Spleen (tissue), 11 donors: ENCODE data around the gene SIM1. TPM values are rescaled to one million over a fixed set of nuclear protein-coding genes. Genes with fewer than 3 reads are reported as not detected.

Source experiments
- DNase-seq: peaks from one replicate; pipeline ENCODE4 v3.0.0-alpha.2; 2020
- H3K27ac ChIP-seq, 8 donors: fragments of 200-600 bp; sonication (generic) in 7 of 8; 1 replicate in 4 of 8; 2 replicates in 4 of 8; pipeline versions ENCODE4 v1.5.0 to v1.8.0; 2016 to 2021; ENCODE audit warnings: inconsistent platforms in 4 of 8, mild to moderate bottlenecking in 4 of 8, moderate library complexity in 1 of 8
- H3K27me3 ChIP-seq, 7 donors: fragments of 200-600 bp; sonication (generic) in 6 of 7; replicated peaks in 1 of 7; 1 replicate in 4 of 7; 2 replicates in 3 of 7; pipeline versions ENCODE4 v1.5.0 to v1.8.0; 2016 to 2021; ENCODE audit warnings: inconsistent platforms in 3 of 7, mild to moderate bottlenecking in 1 of 7
- H3K36me3 ChIP-seq, 6 donors: fragments of 200-600 bp; sonication (generic) in 5 of 6; 1 replicate in 4 of 6; 2 replicates in 2 of 6; pipeline versions ENCODE4 v1.5.0 to v1.8.0; 2016 to 2021; ENCODE audit warnings: inconsistent platforms in 2 of 6
- H3K4me1 ChIP-seq, 6 donors: fragments of 200-600 bp; sonication (generic) in 5 of 6; 1 replicate in 3 of 6; 2 replicates in 3 of 6; pipeline versions ENCODE4 v1.5.0 to v1.8.0; 2016 to 2021; ENCODE audit warnings: inconsistent platforms in 3 of 6
- H3K4me3 ChIP-seq, 8 donors: fragments of 200-600 bp; sonication (generic) in 7 of 8; 1 replicate in 4 of 8; 2 replicates in 4 of 8; pipeline versions ENCODE4 v1.5.0 to v1.8.0; 2016 to 2021; ENCODE audit warnings: inconsistent platforms in 4 of 8, mild to moderate bottlenecking in 4 of 8, moderate library complexity in 2 of 8
- H3K9me3 ChIP-seq, 8 donors: fragments of 200-600 bp; sonication (generic) in 7 of 8; 1 replicate in 4 of 8; 2 replicates in 4 of 8; pipeline versions ENCODE4 v1.5.0 to v1.8.0; 2016 to 2021; ENCODE audit warnings: inconsistent platforms in 4 of 8
- CTCF ChIP-seq, 11 experiments: fragments of 200-600 bp in 7 of 11; fragments of 450-650 bp in 4 of 11; sonication (generic) in 4 of 11; IDR thresholded peaks in 8 of 11; conservative IDR thresholded peaks in 3 of 11; 1 replicate in 7 of 11; 2 replicates in 4 of 11; pipeline versions ENCODE4 v1.4.0 to v1.8.0; 2016 to 2021; ENCODE audit warnings: antibody characterized with exemption in 11 of 11, inconsistent platforms in 4 of 11, mild to moderate bottlenecking in 1 of 11
- POLR2A ChIP-seq, 3 donors: fragments of 450-650 bp; IDR thresholded peaks; one replicate each; pipeline ENCODE4 v1.5.1; 2017; ENCODE audit warnings: antibody characterized with exemption in 3 of 3, mild to moderate bottlenecking in 1 of 3
- POLR2AphosphoS5 ChIP-seq, 3 donors: sonication (generic); formaldehyde crosslinking; IDR thresholded peaks; one replicate each; pipeline ENCODE4 v1.5.1; 2017; ENCODE audit warnings: antibody characterized with exemption in 3 of 3
- WGBS, 5 donors: extraction: QIAGEN DNeasy Blood & Tissue Kit in 3 of 5; methylation state at CpG; one replicate each; pipeline versions ENCODE4 v1.1.5 to v1.1.7; 2013 to 2018; 5-methylcytosine and 5-hydroxymethylcytosine counted together
- intact Hi-C: fragments of 100-400 bp; cut with DNase I; formaldehyde crosslinking; loops from one replicate; pipeline ENCODE4 v1.15.0; 2023; ENCODE audit warnings: low total_unique reads
- polyA plus RNA-seq, 3 donors: library from polyadenylated mRNA; stranded (reverse); fragments of 200-250 nt; gene quantifications; one replicate each; pipeline ENCODE4 v1.2.1, GENCODE V29; 2013
- total RNA-seq, 7 donors: library from RNA; depleted of rRNA in 3 of 7; stranded (reverse); fragments of >200 nt in 3 of 7; fragmentation: NEBNext Ultra II Directional in 4 of 7; extraction: Animal tissue kit (Norgen Biotek cat#: 25700) in 4 of 7; gene quantifications; one replicate each; pipeline versions ENCODE4 v1.1.0 to v1.2.1, GENCODE V29; 2016 to 2021
- donor health status: healthy with polysubstance abuse.
- donor health status: DM: no; HTN: no; CAD: no; lungs with moderate emphysema.
- donor health status: DM: no; HTN: no; CAD: no.
- donor health status: Bipolar disorder and iron deficiency.
- donor health status: healthy.
- donor health status: DM: no; HTN: no; CAD: no.
- donor health status: DM: yes; HTN: yes; CAD: no.

Gene SIM1
- total and polyA plus RNA-seq, 10 donors, result not detected

GRCh38 chr6:100335991-100336390 is 128.7 kb downstream of the SIM1 start:
- no peaks in the 10 kb centered on the region for H3K36me3 ChIP-seq
- peaks cover 0 to 5% (median 0%) of the 10 kb centered on the region in 8 donors for H3K9me3 ChIP-seq
- H3K4me1 ChIP-seq, result no peaks in the 10 kb centered on the region
- H3K27me3 ChIP-seq, result no peaks in the 10 kb centered on the region
- intact Hi-C loops, result no loop called here
- no peak for DNase-seq
- H3K27ac ChIP-seq, result no peak overlapping the region
- 53 to 68% (median 64%) methylated on average over 1 of the region's 1 CpG for WGBS, 5 donors
- TF ChIP-seq POLR2AphosphoS5 (IDR thresholded peaks at IDR 0.05) (no peak), POLR2A (IDR thresholded peaks at IDR 0.05) (no peak), CTCF (IDR thresholded peaks at IDR 0.05 in 8 of 11, conservative IDR thresholded peaks at IDR 0.05 in 3 of 11) (no peak)
- no peak overlapping the region for H3K4me3 ChIP-seq
